Stimulated activated CD4-positive, alpha-beta T cell treated with anti-CD3 and anti-CD28 coated beads, Interleukin-1b, Interleukin-23, amount 100 ng/mL, for 24 hours (primary cell): ENCODE data around the gene KNG1.
A peak's percentile ranks its signal among the peaks of the same experiment; 100 is the strongest.
"Not testable (repeated sequence)": the region's sequence is repeated elsewhere in the genome, so short reads cannot be mapped to it uniquely, and the experiment has no call there.

Experiments
- DNase-seq, 4 experiments: peaks; one replicate each; pipeline ENCODE4 v3.0.0-alpha.2; 2020; ENCODE audit warnings: low read depth in 4 of 4, low spot score in 1 of 4

Gene KNG1

GRCh38 chr3:186717039-186717457 lies at the start of gene KNG1:
Gene KNG1 (plus strand): TSS chr3:186717359. CDS start chr3:186717543, 184 bp downstream.
- no peak for DNase-seq

DNA sequence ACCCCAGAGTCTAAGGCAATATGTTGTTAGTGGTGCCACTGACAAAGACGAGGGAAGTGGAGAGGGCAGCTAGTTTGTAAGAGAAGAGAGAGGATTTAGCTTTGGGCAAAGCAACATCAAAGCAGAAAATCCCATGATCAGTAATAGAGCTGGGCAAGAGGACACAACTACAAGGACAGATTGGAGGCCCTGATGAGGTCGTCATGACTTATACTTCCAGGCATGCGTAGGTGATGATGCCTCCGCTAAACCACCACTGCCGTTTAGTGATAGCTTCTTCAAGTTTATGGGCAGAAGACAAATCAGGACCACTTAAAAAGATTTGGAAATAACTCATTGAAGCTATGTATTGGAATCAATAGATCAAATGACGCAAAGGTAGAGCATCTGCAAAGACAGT lies 48.7 kb upstream of the KNG1 start:
- no peak for DNase-seq

- no peak for DNase-seq
Observed at GRCh38 chr3:186669378-186670084, 47.6 kb upstream of the KNG1 start.

DNA sequence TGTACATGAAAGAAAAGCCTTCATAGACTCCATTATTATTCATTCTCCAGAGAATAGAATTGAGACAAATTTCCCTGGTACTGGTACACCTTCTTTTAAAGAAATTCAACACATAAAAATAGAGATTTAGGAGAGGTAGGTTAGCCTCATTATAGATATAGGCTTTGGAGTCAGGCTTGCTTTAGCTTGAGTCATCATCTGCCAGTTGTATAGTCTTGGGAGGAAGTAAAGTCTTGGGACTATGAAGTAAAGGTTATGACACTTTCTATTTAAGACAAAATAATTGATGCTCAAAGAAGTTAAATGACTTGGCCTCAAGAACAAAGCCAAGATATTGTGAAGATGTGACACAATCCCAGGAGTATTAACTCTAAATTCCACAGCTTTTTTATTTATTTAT lies 47.0 kb upstream of the KNG1 start:
- no peak for DNase-seq

GRCh38 chr3:186671051-186671450 lies 46.1 kb upstream of the KNG1 start:
- no peak for DNase-seq

DNA sequence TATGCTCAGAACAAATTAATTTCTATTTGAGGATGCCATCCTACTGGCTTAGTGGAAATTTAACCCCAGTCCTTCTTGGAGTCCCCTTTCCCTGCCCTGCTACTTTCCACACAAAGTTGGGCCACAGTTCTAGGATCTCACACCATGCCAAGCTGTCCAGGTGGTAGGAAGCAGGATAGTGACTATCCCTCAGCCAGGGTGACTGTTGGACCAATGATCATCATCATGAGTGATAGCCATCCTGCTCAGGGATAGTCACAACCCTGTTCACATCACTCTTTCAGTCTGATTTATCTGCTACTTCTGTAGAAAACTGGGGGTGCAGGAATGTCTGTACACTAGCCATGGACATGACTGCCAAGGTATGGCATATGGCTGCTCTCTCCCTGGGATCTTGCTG lies 38.6 kb upstream of the KNG1 start:
- no peak for DNase-seq

DNA sequence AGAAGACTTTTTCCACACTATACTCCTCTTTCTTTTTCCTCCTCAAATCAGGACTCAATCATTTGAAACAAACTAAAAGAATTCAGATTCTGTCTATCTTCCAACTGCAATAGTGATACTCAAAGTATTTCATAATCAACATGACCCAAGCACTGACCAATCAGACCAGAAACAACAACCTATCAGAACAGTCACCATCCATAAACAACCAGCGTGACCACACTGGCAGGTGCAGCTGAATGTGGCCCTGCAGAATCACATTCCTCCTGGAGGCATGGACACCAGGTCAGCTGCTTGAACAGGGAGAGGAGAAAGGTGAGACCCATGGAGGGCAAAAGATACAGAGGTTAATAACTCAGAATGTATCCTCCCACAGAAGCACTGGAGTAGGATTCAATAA lies 38.0 kb upstream of the KNG1 start:
- DNase-seq: no peak

- no peak for DNase-seq
Observed at GRCh38 chr3:186680869-186681268, 36.3 kb upstream of the KNG1 start.

DNA sequence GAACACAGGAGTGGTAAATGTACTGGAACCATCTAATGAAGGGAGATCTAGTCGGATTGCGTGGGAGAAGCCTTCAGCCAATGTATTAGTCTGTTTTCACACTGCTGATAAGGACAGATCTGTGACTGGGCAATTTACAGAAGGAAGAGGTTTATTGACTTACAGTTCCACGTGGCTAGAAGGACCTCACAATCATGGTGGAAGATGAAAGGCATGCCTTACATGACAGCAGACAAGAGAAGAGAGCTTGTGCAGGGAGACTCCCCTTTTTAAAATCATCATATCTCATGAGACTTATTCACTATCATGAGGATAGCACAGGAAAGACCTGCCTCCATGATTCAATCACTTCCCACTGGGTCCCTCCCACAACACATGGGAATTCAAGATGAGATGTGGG lies 34.3 kb upstream of the KNG1 start:
- no peak for DNase-seq

- no peak for DNase-seq
Observed at GRCh38 chr3:186683979-186684378, 33.2 kb upstream of the KNG1 start.

GRCh38 chr3:186686475-186686874 lies 30.7 kb upstream of the KNG1 start:
- DNase-seq: not testable (repeated sequence)

DNA sequence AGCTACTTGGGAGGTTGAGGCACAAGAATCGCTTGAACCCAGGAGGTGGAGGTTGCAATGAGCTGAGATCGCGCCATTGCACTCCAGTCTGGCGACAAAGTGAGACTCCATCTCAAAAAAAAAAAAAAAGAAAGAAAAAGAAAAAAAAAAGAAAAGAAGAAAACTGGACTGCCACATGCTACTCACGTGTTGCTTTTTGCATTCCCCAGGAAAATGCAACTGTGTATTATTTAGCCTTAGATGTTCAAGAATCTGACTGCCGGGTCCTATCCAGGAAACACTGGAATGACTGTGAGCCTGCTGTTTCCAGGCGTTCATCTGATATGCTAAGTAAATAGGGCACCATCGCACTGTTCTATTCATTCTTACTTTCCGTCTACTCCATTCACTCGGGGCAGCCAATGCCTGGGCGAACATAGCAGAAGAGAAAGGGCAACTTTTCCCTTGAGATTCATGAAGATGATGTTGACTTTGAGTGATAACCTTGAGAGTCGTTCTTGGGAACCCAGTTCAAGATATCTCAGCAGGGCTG lies 30.0 kb upstream of the KNG1 start:
- no peak for DNase-seq

DNA sequence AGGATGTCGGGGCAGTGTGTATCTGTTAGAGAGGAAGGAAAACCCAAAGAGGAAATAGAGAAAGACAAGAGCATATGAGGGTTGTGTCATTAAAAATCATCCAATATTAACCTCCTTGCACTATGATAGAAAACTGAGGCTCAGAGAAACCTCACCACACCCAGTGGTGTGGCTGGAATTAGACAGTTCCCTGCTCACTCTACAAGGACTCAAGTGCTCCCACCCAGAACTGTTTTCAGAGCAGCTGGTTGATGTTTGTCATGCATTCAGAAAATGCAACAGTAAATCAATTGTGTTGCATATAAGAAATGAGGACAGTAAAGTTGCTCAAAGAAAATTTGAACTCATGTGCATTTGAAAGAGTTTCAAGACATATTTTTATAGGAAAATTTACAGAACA lies 26.9 kb upstream of the KNG1 start:
- not testable (repeated sequence) for DNase-seq

GRCh38 chr3:186691676-186692075 lies 25.5 kb upstream of the KNG1 start:
- DNase-seq: no peak

DNA sequence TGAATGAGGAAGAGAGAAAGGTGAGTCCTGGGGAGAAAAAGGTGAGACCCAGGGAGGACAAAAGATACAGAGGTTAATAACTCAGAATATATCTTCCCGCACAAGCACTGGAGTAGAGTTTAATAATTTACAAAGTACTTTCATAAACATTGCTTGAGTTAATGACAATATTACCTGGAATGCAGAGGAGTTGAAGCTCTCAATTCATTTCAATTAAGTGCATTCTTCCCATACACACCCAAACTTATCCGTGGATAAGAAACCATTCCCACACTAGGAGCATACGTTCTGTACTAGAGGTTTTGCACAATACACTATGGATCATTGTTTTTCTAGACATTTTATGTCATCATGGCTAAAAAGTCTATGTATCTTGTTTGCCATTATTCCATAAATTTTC lies 23.3 kb upstream of the KNG1 start:
- DNase-seq: no peak

GRCh38 chr3:186694288-186695032 lies 22.7 kb upstream of the KNG1 start:
- DNase-seq: no peak

- no peak for DNase-seq
Observed at GRCh38 chr3:186696522-186696921, 20.6 kb upstream of the KNG1 start.

DNA sequence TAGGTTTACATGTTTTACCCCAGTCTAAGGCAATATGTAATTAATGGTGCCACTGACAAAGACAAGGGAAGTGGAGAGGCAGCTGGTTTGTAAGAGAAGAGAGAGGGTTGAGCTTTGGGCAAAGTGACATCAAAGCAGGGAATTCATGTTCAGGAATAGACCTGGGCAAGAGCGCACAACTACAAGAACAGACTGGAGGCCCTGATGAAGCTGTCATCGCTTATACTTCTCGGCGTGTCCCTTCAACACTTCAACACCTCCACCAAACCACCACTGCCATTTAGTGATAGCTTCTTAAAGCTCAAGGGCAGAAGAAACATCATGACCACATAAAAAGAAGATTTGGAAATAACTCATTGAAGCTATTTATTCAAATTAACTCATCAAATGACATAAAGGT lies 19.6 kb upstream of the KNG1 start:
- no peak for DNase-seq

DNA sequence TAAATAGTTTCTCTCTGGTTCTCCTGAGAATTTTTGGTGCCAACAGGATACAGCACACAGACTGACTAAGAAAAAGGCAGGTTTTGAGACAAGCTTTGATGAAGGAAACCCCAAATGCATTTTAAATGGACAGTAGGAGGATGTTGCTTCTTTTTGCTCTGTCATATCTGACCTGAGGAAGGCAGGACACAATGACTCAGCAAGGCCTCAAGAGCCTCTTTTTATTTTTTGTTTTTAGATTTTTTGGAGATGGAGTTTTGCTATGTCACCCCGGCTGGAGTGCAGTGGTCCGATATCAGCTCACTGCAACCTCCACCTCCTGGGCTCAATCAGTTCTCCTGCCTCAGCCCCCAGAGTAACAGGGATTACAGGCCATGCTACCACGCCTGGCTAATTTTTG lies 16.9 kb upstream of the KNG1 start:
- DNase-seq: no peak

DNA sequence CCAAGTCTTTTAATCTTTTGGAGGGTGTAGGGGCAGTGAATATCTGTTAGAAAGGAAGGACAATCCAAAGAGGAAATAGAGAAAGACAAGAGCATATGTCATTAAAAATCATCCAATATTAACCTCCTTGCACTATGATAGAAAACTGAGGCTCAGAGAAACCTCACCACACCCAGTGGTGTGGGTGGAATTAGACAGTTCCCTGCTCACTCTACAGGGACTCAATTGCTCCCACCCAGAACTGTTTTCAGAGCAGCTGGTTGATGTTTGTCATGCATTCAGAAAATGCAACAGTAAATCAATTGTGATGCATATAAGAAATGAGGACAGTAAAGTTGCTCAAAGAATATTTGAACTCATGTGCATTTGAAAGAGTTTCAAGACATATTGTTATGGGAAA lies 14.7 kb upstream of the KNG1 start:
- not testable (repeated sequence) for DNase-seq

- DNase-seq: peak in 1 of 4 experiments; percentile 30
Observed at GRCh38 chr3:186705882-186706780, 11.0 kb upstream of the KNG1 start.
